Measurements from ENCODE around the gene AFM. TPM values are rescaled to one million over a fixed set of nuclear protein-coding genes. Genes with fewer than 3 reads are reported as not detected.

AFM gene
- total RNA-seq, 1 experiment from 2014 or later: not detected

- Histone ChIP-seq H2AFZ (ENCODE audit: low read depth, low read length, poor library complexity, severe bottlenecking) (no peak overlapping the region), H3K9ac (ENCODE audit: low read length) (no peak overlapping the region), H3K9me3 (ENCODE audit: control insufficient read depth in 1 of 2, insufficient read depth in 1 of 2, low read depth in 1 of 2, low read length in 2 of 2) (no peaks in the 10 kb centered on the region), H4K20me1 (ENCODE audit: insufficient read depth) (no peaks in the 10 kb centered on the region), H3K27ac (ENCODE audit: low read depth, low read length) (no peak overlapping the region), H3K4me1 (ENCODE audit: control insufficient read depth in 1 of 2, insufficient read depth in 2 of 2, low read length in 2 of 2) (no peaks in the 10 kb centered on the region), H3K27me3 (ENCODE audit: insufficient read depth, low read length) (no peaks in the 10 kb centered on the region), H3K4me3 (replicated peaks in 1 of 2; ENCODE audit: low read depth in 1 of 2, low read length in 2 of 2) (no peak overlapping the region), H3K79me2 (ENCODE audit: insufficient read depth, low read length) (no peaks in the 10 kb centered on the region), H3K36me3 (ENCODE audit: control insufficient read depth in 1 of 2, insufficient read depth in 2 of 2, low read length in 2 of 2) (no peaks in the 10 kb centered on the region), H3K9me2 (ENCODE audit: insufficient read depth) (no peaks in the 10 kb centered on the region), H3K4me2 (ENCODE audit: low read length) (no peak overlapping the region)
- no peak for DNase-seq (ENCODE audit: low read depth, low spot score)
- no TSS peak for BruUV-seq (replicated peaks)
- ChIA-PET CTCF (interaction anchor here (0.6 to 4.8 kb wide), 19 partner anchors 8 to 407 kb away, joined by 3 to 62 read pairs (median 5); partner anchors contain the start of gene ANKRD17), POLR2A (interaction anchor here (1.1 kb wide), 1 partner anchor 187 kb away, joined by 4 read pairs; the partner anchor contains the start of gene ANKRD17), RAD21 (ENCODE audit: low non-redundant PET in 1 of 2, low total read pairs in 2 of 2, uncharacterized antibody in 2 of 2, unreplicated experiment in 2 of 2) (interaction anchor here (0.6 to 1.2 kb wide), 3 partner anchors 104 to 116 kb away, joined by 3 to 6 read pairs (median 3); no protein-coding TSS in a partner anchor)
- TF ChIP-seq TCF7L2 (IDR thresholded peaks at IDR 0.05; ENCODE audit: borderline replicate concordance, extremely low read depth, insufficient read depth, insufficient read length) (no peak), EZH2phosphoT487 (IDR thresholded peaks at IDR 0.05; ENCODE audit: borderline replicate concordance) (no peak), ZFX (IDR thresholded peaks at IDR 0.05) (no peak), EGR1 (IDR thresholded peaks at IDR 0.05; ENCODE audit: low read depth) (no peak), CTCF (IDR thresholded peaks at IDR 0.05 in 2 of 3, conservative IDR thresholded peaks at IDR 0.05 in 1 of 3; ENCODE audit: borderline replicate concordance in 1 of 3, insufficient read depth in 1 of 3, low read depth in 2 of 3, low read length in 2 of 3) (no peak), ZNF274 (IDR thresholded peaks at IDR 0.05; ENCODE audit: low read depth, low read length) (no peak), FOSL1 (IDR thresholded peaks at IDR 0.05; ENCODE audit: low read depth) (no peak), SRF (IDR thresholded peaks at IDR 0.05; ENCODE audit: low read depth) (no peak), EZH2 (IDR thresholded peaks at IDR 0.05) (no peak), SP1 (IDR thresholded peaks at IDR 0.05; ENCODE audit: low read depth) (no peak), POLR2AphosphoS5 (IDR thresholded peaks at IDR 0.05; ENCODE audit: low read depth, low read length) (no peak), YY1 (IDR thresholded peaks at IDR 0.05; ENCODE audit: extremely low read depth, insufficient replicate concordance, low read depth, low read length) (no peak), CEBPB (IDR thresholded peaks at IDR 0.05; ENCODE audit: low read depth) (no peak), SIN3A (IDR thresholded peaks at IDR 0.05; ENCODE audit: low read depth) (no peak), CBX3 (IDR thresholded peaks at IDR 0.05; ENCODE audit: low read depth) (no peak), JUND (IDR thresholded peaks at IDR 0.05) (no peak)
- no peak for ATAC-seq
- intact Hi-C loops (cut with micrococcal nuclease): loop anchor here (1.0 to 10.0 kb wide), 2 partner anchors 105 to 131 kb away; no protein-coding TSS in a partner anchor
Measured at GRCh38 chr4:73445383-73446335, 35.9 kb upstream of the AFM start.

All from HCT116 (cell line).